Measurements from ENCODE around the gene ATAD1.

Gene ATAD1

DNA sequence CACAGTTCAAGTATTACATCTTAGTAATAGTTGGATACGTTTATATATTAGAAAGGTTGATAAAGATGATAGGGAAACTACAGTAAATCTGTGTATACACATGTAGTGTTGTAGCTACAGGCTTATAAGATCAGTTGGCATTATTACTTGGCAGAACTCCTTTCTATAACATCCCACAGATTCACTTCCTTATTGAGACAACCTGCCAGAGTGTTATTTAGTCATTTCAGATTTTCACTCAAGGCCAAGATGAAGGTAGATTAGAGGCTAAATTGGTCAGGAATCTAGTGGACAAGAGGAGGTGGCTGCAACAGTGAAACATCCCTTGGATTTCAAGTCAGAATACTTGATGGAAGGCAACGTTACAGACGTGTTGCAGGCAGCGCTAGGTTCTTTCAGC, 95.3 kb downstream of the ATAD1 start:
- in situ Hi-C loops (cut with MboI; ENCODE audit: low sequenced_read_pairs): no loop called here

DNA sequence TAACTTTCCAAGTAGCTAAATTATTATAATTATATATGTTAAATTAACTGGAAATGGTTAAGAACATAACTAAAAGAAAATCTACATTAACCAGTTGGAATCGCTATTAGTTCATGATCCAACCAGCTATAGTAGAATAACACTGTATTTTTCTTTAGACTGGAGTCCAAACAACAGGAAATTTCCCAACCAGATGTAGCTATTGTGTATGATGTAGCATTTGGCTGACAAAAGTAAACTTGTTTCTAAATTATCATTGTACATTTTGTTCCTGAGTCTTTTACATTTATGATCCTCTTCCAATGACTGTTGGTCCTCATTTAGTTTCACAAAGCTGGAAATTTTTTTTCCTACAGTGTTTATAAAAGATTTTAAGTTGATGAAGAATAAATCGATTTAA, 96.2 kb downstream of the ATAD1 start:
- in situ Hi-C loops (cut with MboI; ENCODE audit: low sequenced_read_pairs): no loop called here

DNA sequence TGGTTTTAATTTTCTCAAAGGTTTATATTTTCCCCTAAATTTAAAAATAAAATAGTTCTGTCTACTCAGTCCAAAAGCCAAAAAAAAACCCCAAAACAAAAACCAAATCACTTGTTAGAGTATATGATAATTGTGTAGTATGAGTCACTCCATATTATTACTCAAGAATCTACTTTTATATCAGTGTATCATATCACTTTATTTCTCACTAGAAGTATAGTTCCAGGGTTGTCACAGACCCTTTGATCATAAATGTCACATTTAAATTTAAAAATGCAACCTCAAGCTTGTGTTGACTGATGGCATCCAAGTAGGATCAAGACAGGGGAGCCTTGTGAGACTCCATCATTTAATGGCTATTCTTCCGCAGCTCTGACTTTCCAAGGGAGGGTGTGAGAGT, 97.4 kb downstream of the ATAD1 start:
- in situ Hi-C loops (cut with MboI; ENCODE audit: low sequenced_read_pairs): no loop called here

DNA sequence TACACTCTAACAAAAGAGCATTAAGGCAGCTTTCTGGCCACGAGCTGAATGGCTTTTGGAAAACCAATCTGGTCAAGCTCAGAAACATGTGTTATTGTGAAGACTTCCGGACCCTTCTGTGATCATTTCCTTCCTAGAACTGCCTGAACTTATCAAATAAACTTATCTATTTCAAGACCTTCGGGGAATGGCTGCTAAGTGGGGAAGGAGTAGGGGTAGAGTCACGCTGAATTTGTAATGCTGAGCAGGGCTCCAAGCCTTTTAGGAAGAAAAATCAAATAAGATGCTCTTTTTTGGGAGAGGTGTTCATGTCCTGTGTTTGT, 101.7 kb downstream of the ATAD1 start:
- in situ Hi-C loops (cut with MboI; ENCODE audit: low sequenced_read_pairs): no loop called here

- in situ Hi-C loops (cut with MboI; ENCODE audit: low sequenced_read_pairs): no loop called here
Observed at GRCh38 chr10:87715552-87716347, 102.3 kb downstream of the ATAD1 start.

- in situ Hi-C loops (cut with MboI; ENCODE audit: low sequenced_read_pairs): no loop called here
Observed at GRCh38 chr10:87713707-87714106, 104.3 kb downstream of the ATAD1 start.

DNA sequence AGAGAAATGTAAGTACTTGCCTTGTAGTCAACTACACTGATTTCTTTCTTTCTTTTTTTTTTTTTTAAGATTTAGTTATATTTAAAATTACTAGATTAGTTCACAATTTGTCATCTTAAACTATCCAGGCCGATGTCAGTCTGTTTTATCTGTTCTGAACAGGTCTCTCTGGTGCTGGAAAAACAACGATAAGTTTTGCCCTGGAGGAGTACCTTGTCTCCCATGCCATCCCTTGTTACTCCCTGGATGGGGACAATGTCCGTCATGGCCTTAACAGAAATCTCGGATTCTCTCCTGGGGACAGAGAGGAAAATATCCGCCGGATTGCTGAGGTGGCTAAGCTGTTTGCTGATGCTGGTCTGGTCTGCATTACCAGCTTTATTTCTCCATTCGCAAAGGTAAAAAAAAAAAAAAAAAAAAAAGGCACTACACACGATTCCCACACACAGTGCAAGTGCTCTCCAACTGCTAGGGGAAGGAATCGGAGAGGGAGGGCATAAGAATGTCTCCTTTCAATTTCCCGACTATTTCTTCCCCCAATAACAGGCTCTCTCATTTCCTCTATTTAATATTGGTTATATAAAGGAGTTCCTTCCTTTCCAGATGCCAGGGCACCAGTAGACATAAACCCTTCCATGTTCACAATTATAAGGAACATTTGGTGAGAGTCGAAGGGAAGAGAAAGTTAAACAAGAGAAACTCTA, 105.0 kb downstream of the ATAD1 start:
- in situ Hi-C loops (cut with MboI; ENCODE audit: low sequenced_read_pairs): no loop called here

DNA sequence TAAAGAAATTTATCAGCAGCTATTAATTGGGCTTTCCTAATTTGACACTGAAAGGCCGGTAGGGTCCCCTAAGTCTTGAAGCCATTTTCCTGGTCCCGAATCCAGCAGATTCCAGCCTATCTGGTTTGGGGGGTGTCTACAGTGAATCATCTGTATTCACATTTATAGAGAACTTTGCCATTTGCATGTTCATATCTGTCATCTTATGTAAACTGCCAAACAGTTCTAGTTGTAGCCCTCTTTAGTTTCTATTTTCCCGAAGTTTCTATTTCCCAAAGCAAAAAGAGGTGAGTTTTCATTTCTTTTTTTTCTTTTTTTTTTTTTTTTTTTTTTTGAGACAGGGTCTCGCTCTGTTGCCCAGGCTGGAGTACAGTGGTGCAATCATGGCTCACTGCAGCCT, 110.8 kb downstream of the ATAD1 start:
- in situ Hi-C loops (cut with MboI; ENCODE audit: low sequenced_read_pairs): no loop called here

DNA sequence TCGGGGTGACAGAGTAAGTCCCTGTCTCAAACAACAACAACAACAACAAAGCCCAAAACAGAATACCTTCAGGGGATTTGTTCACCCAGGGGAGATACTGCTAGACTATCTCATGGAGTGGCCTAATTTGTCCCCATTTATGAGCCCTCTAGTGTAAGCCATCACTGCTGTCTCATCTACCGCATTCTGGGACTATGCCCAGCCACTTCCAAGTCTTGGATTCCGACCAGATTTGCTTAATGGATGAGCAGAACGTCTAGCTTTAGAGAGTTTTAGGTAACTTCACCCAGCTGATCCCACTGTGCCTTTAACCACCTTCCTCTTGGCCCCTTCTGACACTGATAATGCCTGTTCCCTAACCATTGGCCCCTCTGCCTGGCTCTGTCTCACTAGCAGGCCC, 111.3 kb downstream of the ATAD1 start:
- in situ Hi-C loops (cut with MboI; ENCODE audit: low sequenced_read_pairs): no loop called here

DNA sequence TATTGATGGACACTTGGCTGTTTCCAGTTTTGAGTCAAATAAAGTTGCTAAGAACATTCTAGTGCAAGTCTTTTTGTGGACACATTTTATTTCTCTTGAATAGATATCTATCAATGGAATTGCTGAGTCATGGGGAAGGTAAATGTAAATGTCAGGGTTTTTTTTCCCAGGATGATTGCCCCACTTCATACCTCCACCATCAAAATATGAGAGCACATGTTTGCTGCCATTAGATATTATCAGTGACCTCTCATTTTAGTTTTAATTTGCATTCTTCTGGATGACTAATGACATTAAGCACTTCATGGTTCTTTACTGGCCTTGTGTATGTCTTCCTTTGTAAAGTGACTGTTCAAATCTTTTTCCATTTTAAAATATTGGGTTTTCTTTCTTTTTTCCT, 112.7 kb downstream of the ATAD1 start:
- in situ Hi-C loops (cut with MboI; ENCODE audit: low sequenced_read_pairs): no loop called here

GRCh38 chr10:87703771-87704170, 114.3 kb downstream of the ATAD1 start:
- in situ Hi-C loops (cut with MboI; ENCODE audit: low sequenced_read_pairs): no loop called here

- in situ Hi-C loops (cut with MboI; ENCODE audit: low sequenced_read_pairs): no loop called here
Observed at GRCh38 chr10:87702973-87703294, 115.1 kb downstream of the ATAD1 start.

GRCh38 chr10:87702260-87702972, 115.6 kb downstream of the ATAD1 start:
- in situ Hi-C loops (cut with MboI; ENCODE audit: low sequenced_read_pairs): no loop called here

Data from HL-60/S4 (cell line).